Hematopoietic multipotent progenitor cell treated with erythropoietin and hydrocortisone succinate and interleukin-3 and kit ligand, for 17 days (in vitro differentiated cells): ENCODE data around the gene CSNK2A1.
"Not testable (repeated sequence)": the region's sequence is repeated elsewhere in the genome, so short reads cannot be mapped to it uniquely, and the experiment has no call there.

Experiments used
- DNase-seq: peaks from one replicate; pipeline ENCODE4 v3.0.0-alpha.2; 2015; ENCODE audit warnings: low spot score

CSNK2A1 gene

GRCh38 chr20:454951-455350, 88.6 kb downstream of the CSNK2A1 start:
- DNase-seq = no peak

- not testable (repeated sequence) for DNase-seq
Observed at GRCh38 chr20:452021-452420, 91.6 kb downstream of the CSNK2A1 start.

- peak; percentile 51 for DNase-seq
Observed at GRCh38 chr20:445514-446336, 97.9 kb downstream of the CSNK2A1 start.

GRCh38 chr20:444862-445426, 98.6 kb downstream of the CSNK2A1 start:
- DNase-seq = no peak

- DNase-seq = no peak
Observed at GRCh38 chr20:444117-444516, 99.5 kb downstream of the CSNK2A1 start.

- no peak for DNase-seq
Observed at GRCh38 chr20:443223-443775, 100.3 kb downstream of the CSNK2A1 start.

GRCh38 chr20:440636-441035, 103.0 kb downstream of the CSNK2A1 start:
- DNase-seq = no peak

GRCh38 chr20:440148-440547, 103.4 kb downstream of the CSNK2A1 start:
- DNase-seq = no peak

GRCh38 chr20:438571-439469, 104.8 kb downstream of the CSNK2A1 start:
- no peak for DNase-seq

- no peak for DNase-seq
Observed at GRCh38 chr20:437787-438486, 105.7 kb downstream of the CSNK2A1 start.

GRCh38 chr20:436476-436875, 107.1 kb downstream of the CSNK2A1 start:
- no peak for DNase-seq

- DNase-seq = no peak
Observed at GRCh38 chr20:435558-435957, 108.0 kb downstream of the CSNK2A1 start.

- DNase-seq = no peak
Observed at GRCh38 chr20:434661-435419, 108.8 kb downstream of the CSNK2A1 start.

- no peak for DNase-seq
Observed at GRCh38 chr20:434221-434620, 109.4 kb downstream of the CSNK2A1 start.

- DNase-seq = no peak
Observed at GRCh38 chr20:433300-433975, 110.2 kb downstream of the CSNK2A1 start.

GRCh38 chr20:432677-433299, 110.8 kb downstream of the CSNK2A1 start:
- no peak for DNase-seq

GRCh38 chr20:432208-432607, 111.4 kb downstream of the CSNK2A1 start:
- no peak for DNase-seq

GRCh38 chr20:431012-431904, 112.3 kb downstream of the CSNK2A1 start:
- peak; percentile 70 for DNase-seq
